Stimulated activated CD8-positive, alpha-beta memory T cell treated with anti-CD3 and anti-CD28 coated beads, Interleukin-12 subunit alpha, Interleukin-12 subunit beta, amount 100 ng/mL, for 24 hours (primary cell): ENCODE data around the gene DNAJC16.
A peak's percentile ranks its signal among the peaks of the same experiment; 100 is the strongest.
"Not testable (repeated sequence)": the region's sequence is repeated elsewhere in the genome, so short reads cannot be mapped to it uniquely, and the experiment has no call there.

ENCODE experiments used
- DNase-seq: peaks from one replicate; pipeline ENCODE4 v3.0.0-alpha.2; 2020; ENCODE audit errors: extremely low read depth

The DNAJC16 gene

GRCh38 chr1:15507278-15507677 lies 19.4 kb upstream of the DNAJC16 start:
- DNase-seq, result no peak

GRCh38 chr1:15508700-15509487 lies 17.8 kb upstream of the DNAJC16 start:
- DNase-seq, result no peak

DNA sequence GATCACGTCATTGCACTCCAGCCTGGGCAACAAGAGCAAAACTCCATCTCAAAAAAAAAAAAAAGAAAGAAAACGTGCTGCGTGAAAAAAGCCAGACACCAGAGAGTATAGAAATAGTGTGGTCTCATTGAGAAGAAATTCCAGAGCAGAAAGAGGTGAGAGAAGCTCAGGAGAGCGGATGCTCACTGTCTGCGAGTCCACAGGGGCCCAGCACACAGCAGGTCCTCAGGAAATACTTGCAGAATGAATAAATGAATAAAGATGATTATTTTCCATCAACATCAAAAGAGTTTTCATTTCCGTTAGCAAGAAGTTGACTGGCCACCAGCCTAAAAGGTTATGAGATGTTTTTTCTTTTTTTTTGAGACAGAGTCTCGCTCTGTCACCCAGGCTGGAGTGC lies 17.1 kb upstream of the DNAJC16 start:
- no peak for DNase-seq

- DNase-seq, result no peak
Observed at GRCh38 chr1:15510611-15511405, 15.8 kb upstream of the DNAJC16 start.

GRCh38 chr1:15513192-15513591 lies 13.5 kb upstream of the DNAJC16 start:
- DNase-seq, result no peak

GRCh38 chr1:15513919-15514318 lies 12.7 kb upstream of the DNAJC16 start:
- no peak for DNase-seq

DNA sequence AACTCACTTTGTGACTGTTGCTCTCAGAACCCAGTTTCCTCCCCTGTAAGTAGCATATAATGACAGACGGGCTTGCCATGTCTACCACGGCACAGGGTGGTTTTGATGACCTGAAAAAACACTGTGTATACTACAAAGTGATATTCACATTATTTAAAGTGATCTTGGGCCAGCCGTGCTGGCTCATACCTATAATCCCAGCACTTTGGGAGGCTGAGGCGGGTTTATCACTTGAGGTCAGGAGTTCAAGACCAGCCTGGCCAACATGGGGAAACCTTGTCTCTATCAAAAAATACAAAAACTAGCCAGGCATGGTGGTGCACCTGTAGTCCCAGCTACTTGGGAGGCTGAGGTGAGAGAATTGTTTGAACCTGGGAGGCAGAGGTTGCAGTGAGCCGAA lies 12.1 kb upstream of the DNAJC16 start:
- DNase-seq, result not testable (repeated sequence)

DNA sequence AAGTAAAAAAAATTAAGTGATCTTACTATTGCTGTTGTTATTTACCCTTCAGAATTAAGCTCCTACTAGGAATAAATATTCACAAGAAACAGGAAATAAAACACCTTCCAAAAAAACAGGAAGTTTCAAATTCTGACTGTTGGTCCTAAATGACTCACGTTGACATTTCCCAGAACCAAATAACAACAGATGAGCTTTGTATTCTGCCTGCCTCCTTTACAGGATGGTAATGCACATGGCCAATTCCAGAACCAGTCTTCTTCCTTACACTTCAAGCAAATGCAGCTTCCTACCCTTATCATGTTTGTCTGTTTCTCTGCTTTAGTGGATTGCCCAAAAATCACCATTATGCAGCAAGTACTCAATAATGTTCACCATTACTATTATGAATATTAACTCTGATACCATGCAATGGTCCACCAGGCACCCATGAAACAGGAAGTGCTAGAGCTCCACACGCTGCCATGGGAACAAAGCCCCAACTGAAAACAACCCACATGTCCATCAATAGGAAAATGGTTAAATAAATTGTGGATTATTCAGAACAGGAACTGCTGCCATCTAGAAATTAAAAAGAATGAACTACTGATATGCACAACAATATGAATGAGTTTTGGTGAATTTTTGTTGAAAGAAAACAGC lies 11.5 kb upstream of the DNAJC16 start:
- DNase-seq, result no peak

GRCh38 chr1:15519625-15520024 lies 7.0 kb upstream of the DNAJC16 start:
- no peak for DNase-seq

GRCh38 chr1:15521206-15521906 lies 5.3 kb upstream of the DNAJC16 start:
- not testable (repeated sequence) for DNase-seq

- DNase-seq, result no peak
Observed at GRCh38 chr1:15522551-15522950, 4.1 kb upstream of the DNAJC16 start.

- DNase-seq, result no peak
Observed at GRCh38 chr1:15523104-15524020, 3.3 kb upstream of the DNAJC16 start.

DNA sequence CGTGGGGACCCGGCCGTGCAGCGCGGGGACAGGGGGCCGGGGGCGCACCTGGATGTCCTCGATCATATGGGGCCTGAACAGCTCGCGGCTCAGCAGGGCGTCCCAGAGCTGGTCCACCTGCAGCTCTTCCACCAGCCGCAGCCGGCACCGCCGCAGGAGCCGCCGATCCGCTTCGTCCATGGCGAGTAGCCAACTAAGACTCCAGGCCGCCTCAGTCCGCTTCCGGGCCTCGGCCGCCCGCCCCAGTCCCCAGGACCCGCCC lies 2.7 kb upstream of the DNAJC16 start, which contains the start of gene CASP9:
CASP9 (minus strand) TSS at position 195 of the 262 bp plus-strand sequence; CDS start at position 180, 15 bp downstream.
- no peak for DNase-seq

DNA sequence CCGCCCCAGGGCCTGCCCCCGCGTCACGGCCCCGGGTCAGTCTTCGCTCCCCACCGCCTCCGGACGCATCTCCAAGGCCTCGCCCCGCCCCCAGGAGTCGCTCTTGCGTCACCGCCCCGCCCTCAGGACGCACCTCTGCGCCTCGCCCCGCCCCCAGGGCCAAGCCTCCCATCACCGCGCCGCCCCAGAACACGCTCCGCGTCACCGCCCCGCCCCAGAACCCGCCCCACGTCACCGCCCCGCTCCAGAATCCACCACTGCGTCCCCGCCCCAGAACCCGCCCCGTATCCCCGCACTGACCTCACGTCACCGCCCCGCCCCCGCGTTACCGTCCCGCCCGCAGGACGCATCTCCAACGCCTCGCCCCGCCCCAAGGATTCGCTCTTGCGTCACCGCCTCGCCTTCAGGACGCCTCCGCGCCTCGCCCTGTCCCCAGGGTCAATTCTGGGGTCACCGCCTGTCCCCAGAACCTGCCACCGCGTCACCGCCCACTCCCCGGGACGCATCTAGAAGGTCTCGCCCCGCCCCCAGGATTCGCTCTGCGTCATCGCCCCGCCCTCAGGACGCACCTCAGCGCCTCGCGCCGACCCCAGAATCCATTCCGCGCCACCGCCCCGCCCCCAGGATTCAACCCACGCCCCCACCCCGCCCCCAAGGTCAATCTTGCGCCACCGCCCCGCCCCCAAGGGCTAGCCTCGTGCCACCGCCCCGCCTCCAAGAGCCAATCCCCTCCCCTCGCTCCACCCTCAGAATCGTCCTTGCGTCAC lies 2.2 kb upstream of the DNAJC16 start:
- DNase-seq, result peak; percentile 99

- peak; percentile 100 for DNase-seq
Observed at GRCh38 chr1:15525050-15526020, 1.3 kb upstream of the DNAJC16 start.

GRCh38 chr1:15526021-15526489 lies 593 bp upstream of the DNAJC16 start:
- DNase-seq, result no peak

DNA sequence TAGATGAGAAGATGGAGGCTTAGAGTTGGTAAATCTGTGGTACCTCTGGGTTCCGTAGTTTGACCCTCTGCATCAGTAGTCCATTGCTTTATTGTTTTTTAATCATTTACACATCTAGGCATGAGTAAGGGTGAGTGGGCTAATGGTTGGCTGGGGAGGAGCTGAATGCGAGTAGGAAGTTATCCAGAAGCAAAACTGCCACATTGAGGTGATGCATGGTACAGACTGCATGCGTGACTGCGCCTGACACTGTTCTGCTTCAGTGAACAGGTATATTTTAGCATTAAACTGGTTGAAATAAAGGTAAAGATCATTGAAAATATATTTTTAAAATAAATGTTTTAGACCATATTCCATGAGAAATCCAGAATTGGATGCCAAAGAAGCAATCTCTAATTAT lies 4.4 kb downstream of the DNAJC16 start:
- no peak for DNase-seq

DNA sequence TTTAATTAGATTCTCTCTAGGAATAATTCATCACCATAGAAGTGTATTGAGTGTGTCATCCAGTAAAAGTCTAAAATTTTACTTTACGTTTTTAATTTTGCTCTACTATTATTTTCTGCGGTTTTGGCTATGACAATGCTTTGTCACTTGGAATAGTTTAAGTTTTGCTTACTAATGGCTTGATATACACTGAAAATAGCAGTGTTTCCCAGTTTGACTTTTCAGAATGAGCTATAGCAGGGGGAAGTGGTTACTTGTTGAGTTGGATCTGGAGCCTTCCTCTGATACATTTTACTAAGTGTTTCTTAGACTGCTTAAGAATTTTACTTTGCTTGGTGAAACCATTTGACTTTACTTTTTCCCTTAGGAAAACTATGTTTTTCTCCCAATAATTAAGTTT lies 5.0 kb downstream of the DNAJC16 start:
- DNase-seq, result no peak

DNA sequence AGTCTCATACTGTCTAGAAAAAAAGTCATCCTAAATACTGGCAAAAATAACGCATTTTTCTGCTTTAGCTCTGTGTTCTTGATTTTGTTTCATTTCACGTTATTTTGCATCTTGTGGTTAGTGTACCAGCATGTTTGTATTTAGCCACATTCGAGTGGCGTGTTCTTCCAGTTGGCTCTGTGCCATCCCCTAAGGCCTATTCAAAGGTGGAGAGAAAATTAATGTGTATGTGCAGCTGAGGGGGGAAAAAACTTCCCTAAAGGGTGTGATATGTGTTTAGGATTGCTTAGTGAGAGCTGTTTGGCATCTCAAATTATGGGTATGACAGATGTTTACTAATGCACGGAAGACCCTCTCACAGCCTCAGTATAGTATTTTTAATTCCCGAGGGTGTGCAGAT lies 12.1 kb downstream of the DNAJC16 start:
- DNase-seq, result no peak
